M059J (cell line): Measurements from ENCODE around the gene MID1. TPM values are rescaled to one million over a fixed set of nuclear protein-coding genes. Genes with fewer than 3 reads are reported as not detected.

ENCODE experiments used
- DNase-seq: peaks from one replicate; pipeline ENCODE4 v3.0.0-alpha.2; 2012; ENCODE audit warnings: low read depth
- total RNA-seq: library from RNA; depleted of rRNA; stranded (reverse); fragments of >200 nt; shearing (Covaris generic); gene quantifications from 2 replicates; pipeline ENCODE4 v1.2.3, GENCODE V29; 2014

MID1 gene
- total RNA-seq, 1 experiment from 2014 or later, result 44.1 TPM

GRCh38 chrX:10495677-10496076 is 124.7 kb downstream of the MID1 start:
- DNase-seq, result no peak

GRCh38 chrX:10492250-10492649 is 128.1 kb downstream of the MID1 start:
- DNase-seq, result no peak

GRCh38 chrX:10486373-10486772 is 134.0 kb downstream of the MID1 start:
- DNase-seq, result peak; percentile 78

- no peak for DNase-seq
Observed at GRCh38 chrX:10485326-10485725, 135.1 kb downstream of the MID1 start.

GRCh38 chrX:10484683-10485247 is 135.6 kb downstream of the MID1 start:
- no peak for DNase-seq

- no peak for DNase-seq
Observed at GRCh38 chrX:10483191-10483831, 137.1 kb downstream of the MID1 start.

- no peak for DNase-seq
Observed at GRCh38 chrX:10482708-10483107, 137.7 kb downstream of the MID1 start.

GRCh38 chrX:10482261-10482660 is 138.1 kb downstream of the MID1 start:
- no peak for DNase-seq

- DNase-seq, result no peak
Observed at GRCh38 chrX:10480861-10481260, 139.5 kb downstream of the MID1 start.

- DNase-seq, result no peak
Observed at GRCh38 chrX:10479508-10479907, 140.9 kb downstream of the MID1 start.

GRCh38 chrX:10477525-10477924 is 142.9 kb downstream of the MID1 start:
- no peak for DNase-seq

- no peak for DNase-seq
Observed at GRCh38 chrX:10474913-10475568, 145.3 kb downstream of the MID1 start.

GRCh38 chrX:10474510-10474909 is 145.9 kb downstream of the MID1 start:
- DNase-seq, result peak; percentile 24

- no peak for DNase-seq
Observed at GRCh38 chrX:10471418-10471817, 149.0 kb downstream of the MID1 start.

GRCh38 chrX:10470009-10470408 is 150.4 kb downstream of the MID1 start:
- DNase-seq, result no peak

- peak; percentile 37 for DNase-seq
Observed at GRCh38 chrX:10467793-10468192, 152.6 kb downstream of the MID1 start.

- DNase-seq, result no peak
Observed at GRCh38 chrX:10465254-10465653, 155.1 kb downstream of the MID1 start.

GRCh38 chrX:10457092-10457491 is 163.3 kb downstream of the MID1 start:
- no peak for DNase-seq

GRCh38 chrX:10453945-10454344 is 166.4 kb downstream of the MID1 start:
- no peak for DNase-seq

GRCh38 chrX:10450959-10451355 is 169.4 kb downstream of the MID1 start:
- peak; percentile 57 for DNase-seq

- peak; percentile 84 for DNase-seq
Observed at GRCh38 chrX:10450229-10450958, 170.0 kb downstream of the MID1 start.

GRCh38 chrX:10447564-10448214 is 172.7 kb downstream of the MID1 start:
- DNase-seq, result peak; percentile 88
